Erythroblast (primary cell): ENCODE data around the gene ACSL3.

Source experiments
- DNase-seq, 2 experiments: peaks; one replicate each; lab custom pipeline; 2025; lab: John Stamatoyannopoulos, UW
- GATA1 ChIP-seq: IDR thresholded peaks from 2 replicates; pipeline ENCODE4 v1.6.1; 2011; ENCODE audit warnings: low read depth, mild to moderate bottlenecking, control low read depth, low read length, moderate library complexity
- POLR2A ChIP-seq: IDR thresholded peaks from 2 replicates; pipeline ENCODE4 v1.6.1; 2011; ENCODE audit warnings: mild to moderate bottlenecking, low read length

Gene ACSL3

DNA sequence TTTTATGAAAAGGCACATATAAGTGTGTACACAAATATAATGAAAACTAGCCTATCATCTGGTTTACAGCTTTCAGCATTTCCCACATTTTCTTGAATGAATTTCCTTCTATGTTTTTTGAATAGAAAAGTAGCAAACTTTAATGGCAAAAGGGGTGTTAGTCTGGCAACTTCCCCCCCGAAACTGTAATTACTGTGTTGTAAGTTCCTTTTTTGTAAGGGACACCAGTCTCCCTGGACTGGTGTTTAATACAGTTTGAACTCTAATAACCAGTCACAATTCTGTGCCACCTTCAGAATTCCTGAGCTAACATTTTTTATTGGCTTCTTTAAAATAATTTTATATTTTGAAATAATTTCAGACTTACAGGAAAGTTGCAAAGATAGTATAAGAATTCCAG lies 94.2 kb downstream of the ACSL3 start:
- TF ChIP-seq GATA1 = no peak
- no peak for TF ChIP-seq POLR2A
- no peak for DNase-seq

DNA sequence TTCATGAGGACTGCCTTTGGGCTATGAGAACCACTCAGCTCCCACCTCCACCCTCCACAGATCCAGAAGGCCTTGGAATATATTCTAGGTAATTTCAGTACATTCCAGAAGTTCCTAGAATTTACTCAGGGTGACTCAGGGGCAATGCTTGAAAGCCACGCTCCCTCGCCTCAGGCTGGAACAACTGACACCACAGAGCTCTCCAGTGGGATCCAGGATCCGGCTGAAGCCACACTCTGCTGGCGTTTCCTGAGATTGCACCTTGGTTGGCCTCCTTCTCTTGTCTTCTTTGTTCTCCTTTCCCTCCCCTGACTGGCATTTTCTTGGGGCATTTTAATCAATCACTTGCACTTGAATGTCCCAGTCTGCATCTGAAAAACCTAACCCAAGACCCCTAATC lies 98.5 kb downstream of the ACSL3 start:
- no peak for TF ChIP-seq GATA1
- TF ChIP-seq POLR2A = no peak
- no peak for DNase-seq

DNA sequence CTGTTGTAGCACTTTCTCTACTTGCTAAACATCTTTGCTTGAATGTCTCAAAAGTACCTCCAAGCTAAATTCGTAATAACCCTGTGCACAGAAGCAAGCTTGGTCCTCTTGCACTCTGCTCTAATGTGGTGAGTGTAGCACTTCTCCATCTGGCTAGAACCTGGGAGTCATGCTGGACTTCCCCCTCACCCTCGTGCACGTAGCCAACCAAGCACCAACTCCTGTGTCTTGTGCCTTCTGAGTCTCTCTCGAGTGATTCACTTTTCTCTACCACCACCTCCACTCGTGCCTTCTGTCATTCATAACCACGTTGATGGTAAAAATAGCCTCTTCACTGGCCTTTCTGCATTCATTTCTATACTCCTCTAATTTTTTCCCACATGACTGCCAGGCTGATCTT lies 99.3 kb downstream of the ACSL3 start:
- no peak for DNase-seq
- TF ChIP-seq POLR2A (no peak), GATA1 (no peak)

DNA sequence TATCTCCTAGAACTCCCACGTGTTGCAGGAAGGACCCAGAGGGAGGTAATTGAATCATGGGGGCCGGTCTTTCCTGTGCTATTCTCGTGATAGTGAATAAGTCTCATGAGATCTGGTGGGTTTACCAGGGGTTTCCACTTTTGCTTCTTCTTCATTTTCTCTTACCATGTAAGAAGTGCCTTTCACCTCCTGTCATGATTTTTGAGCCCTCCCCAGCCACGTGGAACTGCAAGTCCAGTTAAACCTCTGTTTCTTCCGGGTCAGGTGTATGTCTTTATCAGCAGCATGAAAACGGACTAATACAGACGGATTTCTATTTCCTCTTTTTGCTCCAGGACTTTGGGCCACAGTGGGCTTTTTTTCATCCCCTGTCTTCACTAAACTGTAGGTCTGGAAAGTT lies 102.8 kb downstream of the ACSL3 start:
- no peak for TF ChIP-seq POLR2A
- TF ChIP-seq GATA1 = no peak
- no peak for DNase-seq

DNA sequence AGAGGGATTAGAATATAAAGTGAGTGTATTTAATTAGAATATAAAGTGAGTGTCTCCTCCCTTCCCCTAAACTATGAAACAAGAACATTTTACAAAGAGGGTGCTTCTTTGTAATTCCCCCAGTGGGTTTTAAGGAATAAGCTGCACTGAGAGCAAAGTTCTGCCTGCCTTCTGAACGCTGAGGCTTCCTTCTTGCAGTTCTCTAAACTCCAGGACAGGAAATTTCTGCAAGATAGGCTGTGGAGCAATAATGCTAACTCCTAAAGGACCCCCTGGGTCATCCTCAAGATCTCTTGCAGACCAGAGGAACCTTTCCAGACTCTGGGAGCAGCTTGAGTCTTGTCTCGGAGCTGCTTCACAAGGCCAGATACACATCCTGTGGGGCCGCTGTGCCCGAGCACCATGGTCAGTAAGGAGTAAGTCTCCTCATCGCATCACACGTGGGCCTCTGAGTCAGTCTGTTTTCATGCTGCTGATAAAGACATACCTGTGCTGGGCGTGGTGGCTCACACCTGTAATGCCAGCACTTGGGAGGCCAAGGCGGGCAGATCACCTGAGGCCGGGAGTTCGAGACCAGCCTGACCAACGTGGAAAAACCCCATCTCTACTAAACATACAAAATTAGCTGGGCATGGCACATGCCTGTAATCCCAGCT lies 103.7 kb downstream of the ACSL3 start:
- DNase-seq = no peak
- TF ChIP-seq GATA1 (no peak), POLR2A (no peak)

DNA sequence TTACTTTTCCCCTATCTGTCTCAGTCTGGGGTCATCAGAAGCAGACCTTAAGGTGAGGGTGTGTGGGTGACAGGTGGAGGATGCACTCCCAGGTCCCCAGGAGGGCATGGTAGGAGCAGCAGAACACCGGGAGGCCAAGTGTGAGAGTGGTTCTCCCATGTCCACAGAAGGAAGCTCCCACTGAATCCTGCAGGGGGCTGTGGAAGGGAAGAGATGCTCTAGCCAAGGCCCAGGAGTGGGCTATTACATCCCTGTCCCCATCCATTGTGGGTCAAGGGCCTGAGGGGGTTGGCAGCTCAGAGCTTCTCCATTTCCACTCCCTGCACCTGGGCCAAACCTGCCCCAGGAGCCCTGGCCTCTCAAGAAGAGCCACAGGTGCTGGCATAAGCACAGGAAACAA lies 104.7 kb downstream of the ACSL3 start:
- no peak for DNase-seq
- no peak for TF ChIP-seq POLR2A
- TF ChIP-seq GATA1 = no peak

DNA sequence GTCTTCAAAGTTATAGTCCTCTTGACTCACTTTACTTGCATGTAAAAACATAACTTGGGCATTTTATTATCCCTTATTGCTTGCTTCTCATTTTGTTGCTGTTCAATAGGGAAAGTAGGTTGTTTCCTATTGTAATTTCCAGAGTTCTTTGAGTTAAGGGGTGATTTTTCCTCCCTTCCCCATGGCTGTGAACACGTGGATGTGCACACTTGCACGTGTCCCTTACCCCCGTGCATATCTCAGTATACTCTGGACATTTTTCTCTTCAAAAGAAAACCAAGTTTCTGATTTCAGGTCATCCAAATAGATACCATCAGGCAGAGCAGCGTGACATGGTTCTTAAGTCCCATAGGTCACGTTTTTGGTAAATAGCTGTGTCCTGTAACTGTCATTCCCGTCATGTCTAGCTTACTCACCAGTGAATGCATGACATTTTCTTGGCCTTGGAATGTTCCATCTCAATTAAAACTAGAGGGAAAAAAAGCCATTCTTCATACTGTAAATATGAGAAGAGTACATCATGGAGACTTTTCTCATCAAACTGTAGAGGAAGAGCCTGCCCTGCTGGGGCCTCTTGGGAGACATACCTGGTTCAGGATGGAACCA lies 107.8 kb downstream of the ACSL3 start:
- TF ChIP-seq POLR2A (no peak), GATA1 (no peak)
- DNase-seq = no peak

DNA sequence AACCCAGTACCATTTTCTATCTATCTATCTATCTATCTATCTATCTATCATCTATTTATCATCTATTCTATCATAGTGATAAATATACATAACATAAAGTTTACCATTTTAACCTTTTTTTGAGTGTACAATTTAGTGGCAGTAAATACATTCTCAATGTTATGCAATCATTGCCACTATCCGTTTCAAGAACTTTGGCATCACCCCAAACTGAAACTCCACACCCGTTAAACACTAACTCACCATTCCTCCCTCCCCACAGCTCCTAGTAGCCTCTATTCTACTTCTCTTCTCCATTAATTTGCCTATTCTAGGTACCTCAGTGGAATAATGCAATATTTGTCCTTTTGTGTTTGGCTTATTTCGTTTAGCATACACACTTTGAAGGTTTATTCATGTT lies 108.7 kb downstream of the ACSL3 start:
- DNase-seq = peak in 1 of 2 experiments; percentile 9

DNA sequence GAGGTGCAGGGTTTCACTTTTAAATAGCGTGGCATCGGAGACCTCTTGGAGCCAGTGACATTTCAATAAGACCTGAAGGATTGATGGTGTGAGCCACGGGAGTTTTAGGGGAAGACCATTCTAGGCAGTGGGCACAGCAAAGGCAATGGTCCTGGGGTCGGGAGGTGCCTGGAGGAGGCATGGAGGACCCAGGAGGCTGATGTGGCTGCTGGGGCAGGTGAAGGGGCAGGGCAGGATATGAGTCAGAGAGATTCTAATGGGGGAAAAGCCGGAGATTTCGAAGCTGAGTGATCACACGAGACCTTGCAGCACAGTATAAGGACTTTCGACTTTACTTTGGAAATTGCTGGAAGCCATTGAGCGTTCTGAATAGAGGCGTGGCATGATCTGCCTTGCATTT lies 111.6 kb downstream of the ACSL3 start:
- no peak for DNase-seq
- TF ChIP-seq POLR2A = no peak
- TF ChIP-seq GATA1 = no peak

More for the DNA sequence above, 108.7 kb downstream of the ACSL3 start:
- TF ChIP-seq POLR2A (no peak), GATA1 (no peak)

DNA sequence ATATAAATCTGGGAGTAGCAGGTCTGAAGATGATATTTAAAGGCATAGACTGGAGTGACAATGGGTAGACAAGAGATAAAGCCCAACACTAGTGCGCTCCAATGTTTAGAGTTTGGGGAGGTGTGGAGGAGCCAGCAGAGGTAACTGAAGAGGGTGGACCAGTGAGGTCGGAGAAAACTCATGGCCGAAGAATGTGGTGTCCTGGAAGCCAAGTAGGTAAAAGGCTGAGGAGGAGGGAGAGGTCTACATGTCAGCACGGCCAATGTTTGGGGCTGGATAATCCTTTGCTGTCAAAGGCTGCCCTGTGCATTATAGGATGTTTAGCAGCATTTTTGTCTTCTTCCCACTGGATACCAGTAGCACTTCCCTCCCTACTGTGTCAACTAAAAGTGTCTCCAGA lies 112.4 kb downstream of the ACSL3 start:
- no peak for DNase-seq
- no peak for TF ChIP-seq POLR2A
- TF ChIP-seq GATA1 = no peak

DNA sequence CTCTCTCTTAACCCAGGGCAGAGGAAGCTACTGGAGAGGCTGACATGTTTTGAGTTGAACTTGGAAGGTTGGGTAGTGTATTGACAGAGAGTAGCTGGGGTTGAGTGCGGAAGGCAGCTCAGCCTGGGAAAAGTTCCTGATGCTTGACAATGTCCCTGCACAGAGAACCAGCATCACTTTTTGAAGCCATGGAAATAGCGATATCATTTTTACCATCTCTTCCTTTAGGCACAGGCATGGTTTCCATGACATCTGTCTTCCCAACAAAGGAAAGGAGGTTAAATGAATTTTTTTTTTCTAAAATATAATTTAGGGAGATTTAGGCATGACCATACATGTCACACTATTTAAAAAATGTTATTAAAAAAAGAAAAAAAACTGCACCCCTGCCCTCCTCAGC lies 112.9 kb downstream of the ACSL3 start:
- DNase-seq = no peak
- no peak for TF ChIP-seq GATA1
- TF ChIP-seq POLR2A = no peak

DNA sequence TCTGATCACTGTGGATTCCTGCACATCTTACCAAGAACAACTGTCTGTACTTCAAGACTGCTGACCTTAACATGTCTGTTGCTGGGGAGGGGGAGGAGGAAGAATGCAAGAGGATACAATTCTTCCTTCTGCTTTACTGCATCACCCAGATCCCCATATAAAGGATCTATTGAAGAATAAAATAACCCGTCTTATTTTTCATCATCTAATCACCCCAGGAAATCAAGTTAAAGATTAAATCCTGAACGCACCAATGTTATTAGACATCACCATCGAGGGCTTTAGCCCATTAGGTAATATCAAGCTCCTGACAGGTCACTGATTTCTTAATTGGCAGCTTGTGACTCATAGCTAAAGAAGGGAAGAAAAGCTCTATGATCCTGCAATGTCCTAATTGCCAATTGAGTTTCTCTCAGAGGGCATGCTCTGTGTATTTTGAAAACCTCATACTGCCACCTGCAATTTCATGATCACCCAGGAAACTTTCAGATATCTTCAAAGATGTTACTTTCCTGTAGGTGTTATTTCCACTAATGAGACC lies 115.8 kb downstream of the ACSL3 start:
- no peak for DNase-seq

DNA sequence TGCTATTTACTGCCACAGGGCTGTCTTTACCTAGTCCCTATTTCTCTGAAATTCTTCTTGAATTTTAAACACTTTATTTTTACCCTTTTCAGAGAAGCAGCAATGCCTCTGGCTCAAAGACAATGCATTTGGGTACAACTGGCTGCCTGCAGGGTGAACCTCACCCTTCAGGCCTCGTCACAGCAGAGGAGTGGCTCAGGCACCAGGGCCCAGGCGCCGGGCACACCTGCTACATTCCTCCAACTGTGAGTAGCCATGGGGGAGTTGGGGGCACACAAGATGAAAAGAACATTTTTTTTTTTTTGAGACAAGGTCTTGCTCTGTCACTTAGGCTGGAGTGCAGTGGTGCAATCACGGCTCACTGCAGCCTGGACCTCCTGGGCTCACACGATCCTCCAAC lies 116.3 kb downstream of the ACSL3 start:
- TF ChIP-seq GATA1 = no peak
- no peak for TF ChIP-seq POLR2A
- DNase-seq = no peak

More for the DNA sequence above, 115.8 kb downstream of the ACSL3 start:
- TF ChIP-seq GATA1 = no peak
- no peak for TF ChIP-seq POLR2A

DNA sequence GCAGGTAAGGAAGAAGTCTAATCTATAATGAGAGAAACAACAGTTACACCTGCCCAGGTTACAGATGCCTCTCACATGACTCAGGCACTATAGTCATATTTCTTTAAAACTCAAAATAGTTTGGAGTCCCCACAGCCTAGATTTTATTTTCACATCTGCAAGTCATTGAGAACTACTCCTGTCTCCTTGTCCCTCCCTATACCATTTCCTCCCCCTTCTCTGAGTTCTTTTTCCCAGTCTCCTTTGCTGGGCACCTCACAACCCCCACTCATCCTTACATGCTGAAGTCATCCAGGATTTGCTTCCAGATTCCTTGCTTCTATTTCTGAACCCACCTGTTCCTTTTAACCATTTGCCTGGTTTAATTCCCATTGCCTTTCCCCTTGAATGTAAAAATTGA lies 118.0 kb downstream of the ACSL3 start:
- DNase-seq = no peak
- TF ChIP-seq POLR2A = no peak

DNA sequence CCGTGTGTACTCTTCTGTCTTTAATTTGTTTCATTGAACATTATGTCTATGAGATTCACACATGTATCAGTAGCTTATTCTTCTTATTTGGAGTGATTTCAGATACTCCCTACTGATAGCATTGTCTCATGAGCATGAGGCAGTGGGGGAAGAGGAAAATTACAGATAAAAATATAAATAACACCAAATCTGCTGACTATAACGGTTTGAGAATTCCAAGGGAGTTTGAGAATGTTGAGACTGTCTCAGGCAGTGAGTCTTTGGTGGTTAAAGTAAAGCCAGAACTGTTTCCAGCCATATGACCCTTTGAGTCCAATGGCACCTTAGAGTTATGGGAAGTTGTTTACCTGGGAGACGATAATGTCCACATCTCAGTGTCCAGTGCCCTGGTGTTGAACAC lies 118.6 kb downstream of the ACSL3 start:
- no peak for DNase-seq
- TF ChIP-seq POLR2A (no peak), GATA1 (no peak)
